Activated naive CD8-positive, alpha-beta T cell treated with anti-CD3 and anti-CD28 coated beads, Interleukin-2, amount 10 ng/mL, durations not matched to agents 7 days and 5 days (primary cell): ENCODE results near the gene MRGPRX4. TPM values are rescaled to one million over a fixed set of nuclear protein-coding genes. Genes with fewer than 3 reads are reported as not detected.
"Not testable (repeated sequence)": the region's sequence is repeated elsewhere in the genome, so short reads cannot be mapped to it uniquely, and the experiment has no call there.

Source experiments
- ATAC-seq: fragments of 150-1000 bp; cut with Tn5 transposase; one replicate; pipeline ENCODE4 v1.10.0; 2021; ENCODE audit warnings: low read depth, moderate library complexity
- POLR2A ChIA-PET: fragments of 350-600 bp; sonication (Branson Sonifier 250); formaldehyde crosslinking; loops from one replicate; lab custom pipeline; 2021; ENCODE audit warnings: antibody characterized with exemption; lab: Charles Lee
- DNase-seq: peaks from one replicate; pipeline ENCODE4 v3.0.0; 2021
- H3K27ac Mint-ChIP-seq: one replicate; pipeline ENCODE4 v1.8.0; 2022; ENCODE audit warnings: mild to moderate bottlenecking, mixed read lengths
- H3K27me3 Mint-ChIP-seq: one replicate; pipeline ENCODE4 v1.8.0; 2022; ENCODE audit warnings: mild to moderate bottlenecking, moderate library complexity, mixed read lengths
- H3K36me3 Mint-ChIP-seq: one replicate; pipeline ENCODE4 v1.8.0; 2021; ENCODE audit warnings: mild to moderate bottlenecking, mixed read lengths
- H3K4me1 Mint-ChIP-seq: one replicate; pipeline ENCODE4 v1.8.0; 2021; ENCODE audit warnings: mixed read lengths
- H3K4me3 Mint-ChIP-seq: one replicate; pipeline ENCODE4 v1.8.0; 2022; ENCODE audit warnings: mild to moderate bottlenecking, moderate library complexity, mixed read lengths
- H3K9me3 Mint-ChIP-seq: one replicate; pipeline ENCODE4 v1.8.0; 2021; ENCODE audit warnings: mixed read lengths
- total RNA-seq, 2 experiments: library from RNA; stranded (reverse); gene quantifications; one replicate each; pipeline ENCODE4 v1.2.3, GENCODE V29; 2021

The MRGPRX4 gene
- total RNA-seq, 2 experiments from 2014 or later, result not detected

DNA sequence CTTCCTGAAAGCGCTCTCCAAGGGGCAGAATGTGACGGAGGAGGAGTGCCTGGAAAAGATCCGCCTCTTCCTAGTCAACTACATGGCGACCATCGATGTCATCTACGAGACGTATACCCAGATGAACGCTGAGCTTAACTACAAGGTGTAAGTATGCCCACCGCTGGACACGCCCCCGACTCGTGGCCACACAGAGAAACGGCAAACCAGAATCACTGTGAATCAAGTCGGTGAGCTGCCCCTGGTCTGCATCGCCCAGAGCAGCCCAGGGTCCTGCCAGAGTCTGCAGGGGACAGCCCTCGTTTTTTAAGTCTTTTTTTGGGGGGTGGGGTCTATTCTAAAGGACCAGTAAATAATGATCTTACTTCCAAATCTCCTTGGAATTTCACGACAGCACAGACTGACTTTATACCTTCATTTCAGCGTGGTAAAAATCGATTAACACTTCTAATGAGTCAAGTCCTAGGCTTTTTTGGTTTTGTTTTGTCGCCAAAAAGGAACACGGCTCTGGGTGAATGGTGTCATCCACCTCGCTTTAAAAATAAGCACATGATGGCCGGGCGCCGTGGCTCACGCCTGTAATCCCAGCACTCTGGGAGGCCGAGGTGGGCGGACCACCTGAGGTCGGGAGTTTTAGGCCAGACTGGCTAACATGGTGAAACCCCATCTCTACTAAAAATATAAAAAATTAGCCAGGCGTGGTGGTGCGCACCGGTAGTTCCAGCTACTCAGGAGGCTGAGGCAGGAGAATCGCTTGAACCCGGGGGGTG is 17.0 kb downstream of the MRGPRX4 start:
- H3K4me3 Mint-ChIP-seq, ATAC-seq, H3K27ac Mint-ChIP-seq, H3K4me1 Mint-ChIP-seq, POLR2A ChIA-PET, H3K9me3 Mint-ChIP-seq, DNase-seq, H3K36me3 Mint-ChIP-seq: not testable (repeated sequence)
- H3K27me3 Mint-ChIP-seq, result peaks cover 43% of the 10 kb centered on the region

DNA sequence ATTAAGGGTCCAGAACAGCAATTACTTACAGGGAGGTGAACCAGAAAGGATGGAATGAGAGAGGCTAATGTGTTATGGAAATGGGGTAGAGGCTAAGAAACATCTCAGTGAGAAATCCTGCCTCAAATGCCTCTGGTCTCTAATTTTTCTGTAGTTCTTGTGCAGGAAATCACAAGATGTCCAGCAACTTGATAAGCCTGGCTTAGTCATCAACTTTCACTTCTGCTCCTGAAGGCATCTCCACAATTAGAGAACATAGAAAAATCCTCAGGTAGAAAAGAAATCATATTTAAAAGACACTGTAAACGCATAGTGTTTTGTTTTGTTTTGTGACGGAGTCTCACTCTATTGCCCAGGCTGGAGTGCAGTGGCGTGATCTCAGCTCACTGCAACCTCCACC is 18.7 kb downstream of the MRGPRX4 start:
- no peak overlapping the region for H3K4me3 Mint-ChIP-seq
- H3K9me3 Mint-ChIP-seq, result peaks cover 2% of the 10 kb centered on the region
- no peak overlapping the region for H3K27ac Mint-ChIP-seq
- peaks cover 40% of the 10 kb centered on the region for H3K27me3 Mint-ChIP-seq
- H3K4me1 Mint-ChIP-seq, result no peaks in the 10 kb centered on the region
- POLR2A ChIA-PET, result interaction anchor here (0.6 kb wide), 1 partner anchor 579 kb away, joined by 4 read pairs; no protein-coding TSS in a partner anchor
- no peak for ATAC-seq
- no peaks in the 10 kb centered on the region for H3K36me3 Mint-ChIP-seq
- no peak for DNase-seq

DNA sequence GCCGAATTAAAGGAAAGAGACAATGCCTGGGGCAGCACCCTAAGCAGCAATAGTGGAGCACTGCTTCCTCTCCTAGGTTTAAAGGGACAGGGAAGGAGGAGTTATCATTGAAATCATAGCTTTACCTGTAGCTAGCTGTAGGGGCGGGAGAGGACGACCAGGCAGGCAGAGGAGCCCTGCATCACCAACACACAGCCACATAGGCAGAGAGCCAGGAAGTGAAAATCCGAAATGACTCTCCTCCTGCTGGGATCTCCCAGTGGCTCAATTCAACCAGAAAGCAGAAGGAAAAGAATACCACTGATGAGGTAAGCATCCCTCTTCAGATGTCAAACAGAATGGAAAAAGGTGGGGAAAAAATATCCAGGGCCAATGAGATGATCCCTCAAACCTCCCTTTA is 20.4 kb downstream of the MRGPRX4 start:
- Mint-ChIP-seq H3K4me3 (no peak overlapping the region), H3K9me3 (no peaks in the 10 kb centered on the region), H3K27me3 (peaks cover 31% of the 10 kb centered on the region), H3K4me1 (no peaks in the 10 kb centered on the region), H3K27ac (no peak overlapping the region), H3K36me3 (no peaks in the 10 kb centered on the region)
- POLR2A ChIA-PET, result no interaction called here
- DNase-seq, result no peak
- ATAC-seq, result no peak

DNA sequence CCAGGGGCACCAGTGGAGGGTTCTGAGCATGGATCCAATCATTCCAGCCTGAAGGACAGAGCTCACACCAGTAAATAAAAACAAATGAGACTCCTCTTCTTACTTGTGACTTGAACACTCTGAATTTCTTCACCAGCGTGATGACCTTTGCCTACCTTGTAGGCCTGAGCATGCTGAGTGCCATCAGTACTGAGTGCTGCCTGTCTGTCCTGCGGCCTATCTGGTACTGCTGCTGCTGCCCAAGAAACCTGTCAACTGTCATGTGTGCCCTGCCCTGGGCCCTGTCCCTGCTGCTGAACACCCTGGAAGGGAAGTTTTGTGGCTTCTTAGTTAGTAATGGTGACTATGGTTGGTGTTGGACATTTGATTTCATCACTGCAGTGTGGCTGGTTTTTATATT is 23.9 kb downstream of the MRGPRX4 start:
- no peaks in the 10 kb centered on the region for H3K4me1 Mint-ChIP-seq

DNA sequence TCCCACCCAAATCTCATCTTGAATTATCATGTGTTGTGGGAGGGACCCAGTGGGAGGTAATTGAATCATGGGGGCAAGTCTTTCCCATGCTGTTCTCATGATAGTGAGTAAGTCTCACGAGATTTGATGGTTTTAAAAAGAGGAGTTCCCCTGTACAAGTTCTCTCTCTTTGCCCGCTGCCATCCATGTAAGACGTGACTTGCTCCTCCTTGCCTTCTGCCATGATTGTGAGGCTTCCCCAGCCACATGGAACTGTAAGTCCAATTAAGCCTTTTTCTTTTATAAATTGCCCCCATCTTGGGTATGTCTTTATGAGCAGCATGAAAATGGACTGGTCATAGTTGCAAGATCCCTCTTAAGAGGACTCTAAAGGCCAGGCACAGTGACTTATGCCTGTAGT is 25.1 kb downstream of the MRGPRX4 start:
- H3K27me3 Mint-ChIP-seq, result peaks cover 25% of the 10 kb centered on the region
- POLR2A ChIA-PET, result not testable (repeated sequence)

More for the DNA sequence above, 23.9 kb downstream of the MRGPRX4 start:
- no peak for DNase-seq
- Mint-ChIP-seq H3K9me3 (no peaks in the 10 kb centered on the region), H3K27me3 (peaks cover 30% of the 10 kb centered on the region), H3K4me3 (no peak overlapping the region), H3K27ac (no peak overlapping the region), H3K36me3 (no peaks in the 10 kb centered on the region)
- ATAC-seq, result no peak
- POLR2A ChIA-PET, result no interaction called here

DNA sequence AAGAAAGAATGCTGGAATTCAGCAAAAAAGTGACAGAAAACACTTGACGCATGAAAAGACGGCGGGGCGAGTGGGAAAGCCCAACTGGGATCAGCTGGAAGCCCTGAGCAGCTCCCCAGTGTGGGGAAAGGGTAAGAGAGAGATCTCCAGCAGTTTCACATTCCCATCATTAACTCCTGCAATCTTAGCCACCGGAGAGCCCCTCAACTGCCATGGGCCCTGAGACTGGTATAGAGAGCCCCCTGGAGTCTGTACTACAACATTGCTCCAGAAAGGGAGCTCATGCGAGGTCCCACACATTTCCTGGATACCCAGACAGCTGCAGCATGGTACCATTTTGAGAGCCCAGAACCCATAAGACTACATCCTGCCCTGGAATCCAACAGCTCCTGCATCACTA is 31.1 kb downstream of the MRGPRX4 start:
- DNase-seq, result no peak
- Mint-ChIP-seq H3K27ac (no peak overlapping the region), H3K4me1 (peaks cover 1% of the 10 kb centered on the region), H3K4me3 (no peak overlapping the region), H3K9me3 (no peaks in the 10 kb centered on the region), H3K27me3 (peaks cover 52% of the 10 kb centered on the region), H3K36me3 (no peaks in the 10 kb centered on the region)
- POLR2A ChIA-PET, result no interaction called here
- ATAC-seq, result no peak

More for the DNA sequence above, 25.1 kb downstream of the MRGPRX4 start:
- H3K4me3 Mint-ChIP-seq, H3K27ac Mint-ChIP-seq, H3K36me3 Mint-ChIP-seq, H3K9me3 Mint-ChIP-seq, H3K4me1 Mint-ChIP-seq, ATAC-seq, DNase-seq: not testable (repeated sequence)

DNA sequence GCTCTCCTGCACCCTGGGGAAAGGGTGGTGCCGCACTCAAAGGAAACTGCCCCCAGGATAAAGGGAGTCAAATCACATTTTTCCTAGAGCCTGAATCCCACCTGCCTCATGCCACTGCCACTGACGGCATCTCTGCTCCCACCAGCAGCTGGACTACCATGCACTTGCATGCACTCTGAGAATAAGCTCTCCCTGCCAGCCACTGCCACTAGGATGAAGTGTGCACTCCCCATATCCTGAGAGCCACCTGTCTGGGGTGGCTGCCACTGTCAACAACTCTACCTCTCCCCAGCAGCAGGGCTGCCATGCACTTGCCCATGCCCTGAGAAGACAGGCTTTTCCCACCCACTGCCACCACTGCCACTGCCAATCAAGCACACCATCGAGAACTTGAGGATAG is 31.6 kb downstream of the MRGPRX4 start:
- DNase-seq, result no peak
- ATAC-seq, result no peak
- H3K4me3 Mint-ChIP-seq, result no peak overlapping the region
- POLR2A ChIA-PET, result no interaction called here
- H3K27me3 Mint-ChIP-seq, result peaks cover 54% of the 10 kb centered on the region
- no peaks in the 10 kb centered on the region for H3K9me3 Mint-ChIP-seq
- no peak overlapping the region for H3K27ac Mint-ChIP-seq
- H3K4me1 Mint-ChIP-seq, result peaks cover 1% of the 10 kb centered on the region
- no peaks in the 10 kb centered on the region for H3K36me3 Mint-ChIP-seq

DNA sequence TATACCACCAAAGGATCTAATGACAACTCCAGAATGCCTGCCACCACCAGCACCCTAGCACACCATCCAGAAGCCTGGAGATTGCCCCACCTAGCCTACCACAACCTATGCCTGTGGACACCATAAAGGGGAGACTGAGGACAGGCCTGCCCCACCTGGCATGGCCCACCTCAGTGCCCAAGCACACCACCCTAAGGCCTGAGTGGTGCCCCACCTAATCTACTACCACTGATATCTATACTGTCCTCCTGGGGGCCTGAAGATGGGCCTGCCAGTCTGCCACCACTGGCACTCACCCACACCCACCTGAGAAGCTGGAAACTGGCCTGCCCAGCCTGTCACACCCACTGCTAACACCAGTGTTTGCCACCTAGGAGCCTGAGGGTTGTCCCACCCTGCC is 32.1 kb downstream of the MRGPRX4 start:
- no peak for DNase-seq
- H3K36me3 Mint-ChIP-seq, result no peaks in the 10 kb centered on the region
- no peaks in the 10 kb centered on the region for H3K9me3 Mint-ChIP-seq
- peaks cover 54% of the 10 kb centered on the region for H3K27me3 Mint-ChIP-seq
- no peak overlapping the region for H3K4me3 Mint-ChIP-seq
- ATAC-seq, result no peak
- peaks cover 1% of the 10 kb centered on the region for H3K4me1 Mint-ChIP-seq
- POLR2A ChIA-PET, result no interaction called here
- H3K27ac Mint-ChIP-seq, result no peak overlapping the region

DNA sequence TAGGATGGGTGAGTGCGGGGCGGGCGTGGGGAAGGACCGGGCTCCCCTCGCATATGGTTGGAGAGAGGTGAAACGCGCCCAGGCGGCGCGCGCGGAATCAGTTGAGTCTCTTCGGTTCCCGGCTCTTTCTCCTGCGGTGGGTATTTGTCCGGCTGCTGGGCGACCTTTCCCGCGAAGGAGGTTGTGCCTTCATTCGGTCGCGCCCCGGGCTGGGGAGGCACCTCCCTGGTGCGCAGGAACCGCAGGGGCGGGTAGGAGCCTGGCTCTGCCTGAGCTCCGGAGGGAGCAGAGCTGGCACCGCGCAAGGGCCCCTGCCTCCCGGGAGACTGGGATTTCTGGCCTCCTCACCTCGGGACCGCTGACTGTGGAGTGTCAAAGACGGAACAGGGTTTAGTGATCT is 36.4 kb downstream of the MRGPRX4 start:
- no peak overlapping the region for H3K27ac Mint-ChIP-seq
- H3K9me3 Mint-ChIP-seq, result no peaks in the 10 kb centered on the region
- H3K4me1 Mint-ChIP-seq, result peaks cover 1% of the 10 kb centered on the region
- ATAC-seq (no peak), DNase-seq (no peak)
- H3K27me3 Mint-ChIP-seq, result peaks cover 64% of the 10 kb centered on the region
- POLR2A ChIA-PET, result no interaction called here
- H3K36me3 Mint-ChIP-seq, result no peaks in the 10 kb centered on the region
- no peak overlapping the region for H3K4me3 Mint-ChIP-seq

DNA sequence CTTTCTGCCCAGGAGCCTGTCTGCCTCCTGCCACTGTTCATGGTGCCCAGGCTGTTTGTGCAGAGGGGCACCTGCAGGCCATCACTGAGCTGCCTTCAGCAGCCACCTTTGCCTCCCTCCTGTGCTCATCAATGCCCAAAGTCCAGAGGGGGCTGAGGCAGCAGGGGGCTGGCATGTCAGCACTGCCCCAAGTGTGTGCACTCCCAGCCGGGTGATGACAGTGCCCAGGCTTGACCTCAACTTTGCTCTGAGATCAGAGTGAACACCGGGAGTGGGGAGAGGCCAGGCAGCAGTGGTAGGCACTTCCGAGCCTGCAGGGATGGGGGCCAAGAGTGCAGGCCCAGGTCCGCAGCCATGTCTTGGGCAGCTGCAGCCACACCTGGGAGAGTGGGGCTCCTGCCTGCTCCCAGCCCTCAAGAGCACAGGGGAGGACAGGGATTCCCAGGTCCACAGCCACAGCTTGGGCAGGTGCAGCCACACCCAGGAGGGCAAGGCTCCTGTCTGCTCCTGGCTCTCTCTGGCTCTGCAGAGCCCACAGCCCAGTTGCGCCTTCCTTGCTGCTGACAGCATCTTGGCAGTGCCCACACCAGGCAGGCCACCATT is 48.7 kb downstream of the MRGPRX4 start:
- Mint-ChIP-seq H3K4me3 (no peak overlapping the region), H3K27ac (no peak overlapping the region), H3K27me3 (peaks cover 23% of the 10 kb centered on the region), H3K36me3 (no peaks in the 10 kb centered on the region), H3K4me1 (no peaks in the 10 kb centered on the region), H3K9me3 (no peaks in the 10 kb centered on the region)
- POLR2A ChIA-PET, result no interaction called here
- ATAC-seq (no peak), DNase-seq (no peak)

DNA sequence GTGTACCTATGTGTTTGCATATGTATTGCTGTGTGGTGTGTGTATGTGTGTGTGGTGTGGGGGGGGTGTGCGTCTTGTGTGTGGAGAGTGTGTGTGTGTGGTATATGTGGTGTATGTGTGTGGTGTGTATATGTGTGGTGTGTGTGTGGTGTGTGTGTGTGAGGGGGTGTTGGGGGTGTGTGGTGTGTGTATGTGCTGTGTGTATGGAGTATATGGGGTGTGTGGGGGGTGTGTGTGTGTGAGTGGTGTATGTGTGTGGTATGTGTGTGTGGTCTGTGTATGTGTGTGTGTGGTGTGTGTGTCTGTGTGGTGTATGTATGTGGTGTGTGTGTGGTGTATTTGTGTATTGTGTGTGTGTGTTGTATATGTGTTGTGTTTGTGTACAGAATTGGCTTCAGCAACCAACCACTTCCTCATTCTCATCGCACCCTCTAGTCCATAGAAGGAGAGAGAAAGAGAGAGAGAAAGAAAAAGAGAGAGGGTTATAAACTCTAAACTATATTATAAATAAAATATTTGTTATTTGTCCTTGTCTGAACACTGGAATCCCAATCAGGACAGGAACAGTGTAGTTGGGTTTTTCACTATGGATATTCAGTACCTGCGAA is 50.3 kb downstream of the MRGPRX4 start:
- Mint-ChIP-seq H3K9me3 (no peaks in the 10 kb centered on the region), H3K27ac (no peak overlapping the region), H3K4me1 (no peaks in the 10 kb centered on the region), H3K27me3 (peaks cover 17% of the 10 kb centered on the region), H3K4me3 (no peak overlapping the region), H3K36me3 (no peaks in the 10 kb centered on the region)
- DNase-seq, result no peak
- ATAC-seq, result no peak
- POLR2A ChIA-PET, result no interaction called here
